ENCODE results near the gene SNX8.
A peak's percentile ranks its signal among the peaks of the same experiment; 100 is the strongest.

SNX8 gene

GRCh38 chr7:2314209-2314955, at the start of gene SNX8:
Gene SNX8 (minus strand): TSS chr7:2314441. CDS start chr7:2314421, 20 bp downstream.
- H3K4me3 Mint-ChIP-seq: no peak within 1 kb of the TSS

DNA sequence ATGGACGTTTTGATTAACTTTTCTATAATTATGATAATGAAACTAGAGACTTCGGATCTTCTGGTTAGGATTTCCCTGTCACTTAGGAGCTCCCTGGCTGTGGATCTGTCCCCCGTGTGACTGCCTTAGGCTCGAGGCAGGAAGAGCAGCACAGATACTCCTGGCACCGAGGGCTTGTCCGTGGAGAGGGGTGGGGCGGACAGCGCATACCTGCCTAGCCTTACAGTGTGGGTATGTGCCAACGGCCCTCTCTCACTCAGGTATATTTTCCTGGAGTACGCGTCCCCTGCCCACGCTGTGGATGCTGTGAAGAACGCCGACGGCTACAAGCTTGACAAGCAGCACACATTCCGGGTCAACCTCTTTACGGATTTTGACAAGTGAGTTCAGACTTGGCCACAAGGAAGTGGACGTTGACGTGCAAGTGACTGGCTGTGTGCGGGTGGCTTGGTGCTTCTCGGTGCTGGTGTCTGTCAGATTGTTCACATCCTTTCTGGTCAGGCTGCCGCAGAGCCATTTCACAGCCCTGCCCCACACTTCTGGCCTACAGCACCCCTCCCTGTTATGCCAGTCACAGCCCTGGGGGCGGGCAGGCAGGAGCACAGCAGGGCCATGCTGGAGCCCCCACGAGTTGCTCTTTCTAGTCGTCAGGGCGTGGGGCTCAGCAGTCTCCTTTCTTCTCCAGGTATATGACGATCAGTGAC, 48.3 kb upstream of the SNX8 start:
- no peak overlapping the region for H3K27ac Mint-ChIP-seq (ENCODE audit: low read depth)
- H3K9me3 Mint-ChIP-seq: no peaks in the 10 kb centered on the region
- peaks cover 70% of the 10 kb centered on the region for H3K36me3 Mint-ChIP-seq (ENCODE audit: insufficient read depth)
- no peak for DNase-seq (ENCODE audit: low spot score in 2 of 2)
- H3K27me3 Mint-ChIP-seq: no peaks in the 10 kb centered on the region
- ATAC-seq (replicated peaks; ENCODE audit: extremely low read depth, poor library complexity, severe bottlenecking): no peak
- H3K4me3 Mint-ChIP-seq: no peak overlapping the region
- H3K4me1 Mint-ChIP-seq: peaks cover 30% of the 10 kb centered on the region

More at GRCh38 chr7:2314209-2314955, at the start of gene SNX8:
- no peaks in the 10 kb centered on the region for H3K27me3 Mint-ChIP-seq
- DNase-seq (ENCODE audit: low spot score in 2 of 2) (peak; percentile 92 to 99), ATAC-seq (replicated peaks; ENCODE audit: extremely low read depth, poor library complexity, severe bottlenecking) (peak; percentile 80)
- no peaks in the 10 kb centered on the region for H3K9me3 Mint-ChIP-seq
- H3K36me3 Mint-ChIP-seq (ENCODE audit: insufficient read depth): peaks cover 4% of the 10 kb centered on the region
- peaks cover 14% of the 10 kb centered on the region for H3K4me1 Mint-ChIP-seq
- H3K27ac Mint-ChIP-seq (ENCODE audit: low read depth): peak within 1 kb of the TSS; percentile 88

DNA sequence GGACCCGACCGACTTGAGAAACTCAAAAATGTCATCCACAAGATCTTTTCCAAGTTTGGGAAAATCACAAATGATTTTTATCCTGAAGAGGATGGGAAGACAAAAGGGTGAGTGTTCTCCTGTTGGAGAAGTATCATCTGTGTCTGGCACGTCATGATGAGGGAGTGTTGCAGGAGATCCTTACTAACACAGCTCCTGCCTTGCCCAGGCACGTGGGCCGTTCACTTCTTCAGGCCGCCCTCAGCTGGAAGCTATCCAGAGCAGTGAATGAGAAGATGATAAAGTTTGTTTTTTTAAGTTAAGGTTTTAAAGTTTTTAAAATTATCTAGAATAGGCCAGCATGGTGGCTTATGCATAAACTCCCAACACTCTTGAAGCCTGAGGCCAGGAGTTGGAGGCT, 46.6 kb upstream of the SNX8 start:
- DNase-seq (ENCODE audit: low spot score in 2 of 2) (no peak), ATAC-seq (replicated peaks; ENCODE audit: extremely low read depth, poor library complexity, severe bottlenecking) (no peak)
- Mint-ChIP-seq H3K27ac (ENCODE audit: low read depth) (no peak overlapping the region), H3K4me1 (peaks cover 34% of the 10 kb centered on the region), H3K36me3 (ENCODE audit: insufficient read depth) (peaks cover 62% of the 10 kb centered on the region), H3K9me3 (no peaks in the 10 kb centered on the region), H3K4me3 (no peak overlapping the region), H3K27me3 (no peaks in the 10 kb centered on the region)

- Mint-ChIP-seq H3K4me3 (no peak overlapping the region), H3K4me1 (peaks cover 34% of the 10 kb centered on the region), H3K36me3 (ENCODE audit: insufficient read depth) (peaks cover 51% of the 10 kb centered on the region), H3K27me3 (no peaks in the 10 kb centered on the region), H3K9me3 (no peaks in the 10 kb centered on the region), H3K27ac (ENCODE audit: low read depth) (no peak overlapping the region)
- no peak for ATAC-seq (replicated peaks; ENCODE audit: extremely low read depth, poor library complexity, severe bottlenecking)
- DNase-seq (ENCODE audit: low spot score in 2 of 2): no peak
Observed at GRCh38 chr7:2359610-2360009, 45.4 kb upstream of the SNX8 start.

GRCh38 chr7:2358968-2359527, 44.8 kb upstream of the SNX8 start:
- Mint-ChIP-seq H3K9me3 (no peaks in the 10 kb centered on the region), H3K36me3 (ENCODE audit: insufficient read depth) (peaks cover 51% of the 10 kb centered on the region), H3K27me3 (no peaks in the 10 kb centered on the region), H3K4me3 (no peak overlapping the region), H3K27ac (ENCODE audit: low read depth) (no peak overlapping the region), H3K4me1 (peaks cover 40% of the 10 kb centered on the region)
- no peak for DNase-seq (ENCODE audit: low spot score in 2 of 2)
- ATAC-seq (replicated peaks; ENCODE audit: extremely low read depth, poor library complexity, severe bottlenecking): no peak

GRCh38 chr7:2357571-2357970, 43.3 kb upstream of the SNX8 start:
- peak overlapping the region; percentile 40 for H3K4me3 Mint-ChIP-seq
- H3K27me3 Mint-ChIP-seq: no peaks in the 10 kb centered on the region
- peaks cover 45% of the 10 kb centered on the region for H3K4me1 Mint-ChIP-seq
- no peaks in the 10 kb centered on the region for H3K9me3 Mint-ChIP-seq
- no peak for DNase-seq (ENCODE audit: low spot score in 2 of 2)
- no peak for ATAC-seq (replicated peaks; ENCODE audit: extremely low read depth, poor library complexity, severe bottlenecking)
- no peak overlapping the region for H3K27ac Mint-ChIP-seq (ENCODE audit: low read depth)
- peaks cover 39% of the 10 kb centered on the region for H3K36me3 Mint-ChIP-seq (ENCODE audit: insufficient read depth)

DNA sequence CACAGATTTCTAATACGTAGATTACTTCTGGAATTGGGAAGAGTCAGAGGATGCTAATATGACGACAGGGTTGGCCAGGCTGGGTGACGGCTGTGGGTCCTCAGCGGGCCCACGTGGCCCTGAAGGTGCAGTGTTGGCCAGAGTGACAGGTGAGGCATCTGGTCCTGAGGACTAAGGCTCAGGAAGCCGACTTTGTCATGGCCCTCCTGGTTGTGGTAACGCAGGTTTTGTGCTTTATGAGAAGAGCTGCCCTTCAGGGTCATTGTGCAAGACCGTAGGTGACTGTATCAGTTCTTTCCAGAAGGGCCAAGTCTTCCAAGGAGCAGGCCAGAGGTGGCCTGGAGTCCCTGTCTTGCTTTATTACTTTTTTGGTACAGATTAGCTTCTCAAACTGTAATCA, 42.9 kb upstream of the SNX8 start:
- Mint-ChIP-seq H3K36me3 (ENCODE audit: insufficient read depth) (peaks cover 35% of the 10 kb centered on the region), H3K9me3 (no peaks in the 10 kb centered on the region), H3K4me1 (peaks cover 45% of the 10 kb centered on the region), H3K27ac (ENCODE audit: low read depth) (peak overlapping the region; percentile 25), H3K27me3 (no peaks in the 10 kb centered on the region), H3K4me3 (peak overlapping the region; percentile 40)
- ATAC-seq (replicated peaks; ENCODE audit: extremely low read depth, poor library complexity, severe bottlenecking) (no peak), DNase-seq (ENCODE audit: low spot score in 2 of 2) (no peak)

DNA sequence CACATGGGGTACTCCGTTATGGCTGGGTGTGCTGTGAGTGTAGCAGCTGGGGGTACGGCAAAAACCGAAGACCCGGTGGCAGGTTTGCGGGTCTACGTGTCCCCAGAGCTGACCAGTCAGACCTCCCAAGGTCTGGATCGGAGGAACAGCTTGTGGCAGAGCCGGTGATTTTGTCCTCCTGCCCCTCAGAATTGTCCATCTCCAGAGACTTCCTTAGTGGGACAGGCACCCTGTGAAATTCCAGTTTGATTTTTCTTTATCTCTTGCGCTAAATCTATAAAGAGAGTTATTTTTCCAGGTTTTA, 41.4 kb upstream of the SNX8 start:
- Mint-ChIP-seq H3K4me3 (peak overlapping the region; percentile 96), H3K9me3 (no peaks in the 10 kb centered on the region), H3K4me1 (peaks cover 44% of the 10 kb centered on the region), H3K36me3 (ENCODE audit: insufficient read depth) (peaks cover 27% of the 10 kb centered on the region), H3K27me3 (no peaks in the 10 kb centered on the region), H3K27ac (ENCODE audit: low read depth) (peak overlapping the region; percentile 41)
- ATAC-seq (replicated peaks; ENCODE audit: extremely low read depth, poor library complexity, severe bottlenecking) (no peak), DNase-seq (ENCODE audit: low spot score in 2 of 2) (no peak)

GRCh38 chr7:2354939-2355704, 40.9 kb upstream of the SNX8 start:
- Mint-ChIP-seq H3K9me3 (no peaks in the 10 kb centered on the region), H3K27ac (ENCODE audit: low read depth) (peak overlapping the region; percentile 100), H3K36me3 (ENCODE audit: insufficient read depth) (peaks cover 22% of the 10 kb centered on the region), H3K4me3 (peak overlapping the region; percentile 96), H3K4me1 (peaks cover 38% of the 10 kb centered on the region), H3K27me3 (no peaks in the 10 kb centered on the region)
- DNase-seq (ENCODE audit: low spot score in 2 of 2) (no peak), ATAC-seq (replicated peaks; ENCODE audit: extremely low read depth, poor library complexity, severe bottlenecking) (no peak)

GRCh38 chr7:2354186-2354938, 40.1 kb upstream of the SNX8 start, which contains the start of gene EIF3B:
Gene EIF3B (plus strand): TSS chr7:2354827. CDS start chr7:2354922, 95 bp downstream.
- Mint-ChIP-seq H3K27ac (ENCODE audit: low read depth) (peak within 1 kb of the TSS; percentile 100), H3K36me3 (ENCODE audit: insufficient read depth) (peaks cover 20% of the 10 kb centered on the region), H3K9me3 (no peaks in the 10 kb centered on the region), H3K4me3 (peak within 1 kb of the TSS; percentile 96), H3K27me3 (no peaks in the 10 kb centered on the region), H3K4me1 (peaks cover 31% of the 10 kb centered on the region)
- DNase-seq (ENCODE audit: low spot score in 2 of 2) (peak; percentile 86 to 89), ATAC-seq (replicated peaks; ENCODE audit: extremely low read depth, poor library complexity, severe bottlenecking) (peak; percentile 94)

GRCh38 chr7:2353936-2354185, 39.6 kb upstream of the SNX8 start:
- DNase-seq (ENCODE audit: low spot score in 2 of 2) (no peak), ATAC-seq (replicated peaks; ENCODE audit: extremely low read depth, poor library complexity, severe bottlenecking) (peak; percentile 70)
- Mint-ChIP-seq H3K4me1 (peaks cover 26% of the 10 kb centered on the region), H3K4me3 (peak overlapping the region; percentile 96), H3K27ac (ENCODE audit: low read depth) (peak overlapping the region; percentile 100), H3K9me3 (no peaks in the 10 kb centered on the region), H3K36me3 (ENCODE audit: insufficient read depth) (peaks cover 17% of the 10 kb centered on the region), H3K27me3 (no peaks in the 10 kb centered on the region)
